Breast epithelium (tissue), 3 donors: Measurements from ENCODE around the gene ODAD3.

Experiments
- POLR2A ChIP-seq: fragments of 450-650 bp; IDR thresholded peaks from one replicate; pipeline ENCODE4 v1.6.1; 2016; ENCODE audit warnings: antibody characterized with exemption, mild to moderate bottlenecking, moderate library complexity
- TF ChIP-seq, protein P1 (sequence below), 3 donors: fragments of 450-650 bp; IDR thresholded peaks; one replicate each; pipeline ENCODE4 v1.5.1; 2016 to 2017; ENCODE audit warnings: antibody characterized with exemption in 3 of 3, mild to moderate bottlenecking in 3 of 3, moderate library complexity in 3 of 3

DNA sequence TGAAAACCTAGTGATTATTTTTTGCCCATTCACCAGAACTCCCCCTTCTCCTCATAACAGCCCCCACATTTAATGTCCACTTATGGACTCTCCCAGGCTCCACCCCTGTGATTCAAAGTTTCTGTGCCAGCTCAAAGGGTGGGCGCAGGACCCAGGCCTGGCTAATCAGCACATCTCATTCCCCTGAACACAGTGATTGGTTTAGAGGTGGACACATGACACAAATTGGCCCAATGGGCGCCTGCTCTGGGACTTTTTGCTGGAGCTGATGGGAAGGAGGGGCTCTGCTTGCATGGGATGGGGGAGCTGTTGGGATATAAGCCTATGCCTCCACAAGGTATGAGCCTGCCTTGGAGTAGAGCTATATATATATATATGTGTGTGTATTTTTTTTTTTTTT, 44.6 kb downstream of the ODAD3 start:
- TF ChIP-seq, protein P1, sequence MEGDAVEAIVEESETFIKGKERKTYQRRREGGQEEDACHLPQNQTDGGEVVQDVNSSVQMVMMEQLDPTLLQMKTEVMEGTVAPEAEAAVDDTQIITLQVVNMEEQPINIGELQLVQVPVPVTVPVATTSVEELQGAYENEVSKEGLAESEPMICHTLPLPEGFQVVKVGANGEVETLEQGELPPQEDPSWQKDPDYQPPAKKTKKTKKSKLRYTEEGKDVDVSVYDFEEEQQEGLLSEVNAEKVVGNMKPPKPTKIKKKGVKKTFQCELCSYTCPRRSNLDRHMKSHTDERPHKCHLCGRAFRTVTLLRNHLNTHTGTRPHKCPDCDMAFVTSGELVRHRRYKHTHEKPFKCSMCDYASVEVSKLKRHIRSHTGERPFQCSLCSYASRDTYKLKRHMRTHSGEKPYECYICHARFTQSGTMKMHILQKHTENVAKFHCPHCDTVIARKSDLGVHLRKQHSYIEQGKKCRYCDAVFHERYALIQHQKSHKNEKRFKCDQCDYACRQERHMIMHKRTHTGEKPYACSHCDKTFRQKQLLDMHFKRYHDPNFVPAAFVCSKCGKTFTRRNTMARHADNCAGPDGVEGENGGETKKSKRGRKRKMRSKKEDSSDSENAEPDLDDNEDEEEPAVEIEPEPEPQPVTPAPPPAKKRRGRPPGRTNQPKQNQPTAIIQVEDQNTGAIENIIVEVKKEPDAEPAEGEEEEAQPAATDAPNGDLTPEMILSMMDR (IDR thresholded peaks at IDR 0.05), result no peak
- TF ChIP-seq POLR2A, result no peak
